ENCODE measurements around the gene CACHD1.

DNA sequence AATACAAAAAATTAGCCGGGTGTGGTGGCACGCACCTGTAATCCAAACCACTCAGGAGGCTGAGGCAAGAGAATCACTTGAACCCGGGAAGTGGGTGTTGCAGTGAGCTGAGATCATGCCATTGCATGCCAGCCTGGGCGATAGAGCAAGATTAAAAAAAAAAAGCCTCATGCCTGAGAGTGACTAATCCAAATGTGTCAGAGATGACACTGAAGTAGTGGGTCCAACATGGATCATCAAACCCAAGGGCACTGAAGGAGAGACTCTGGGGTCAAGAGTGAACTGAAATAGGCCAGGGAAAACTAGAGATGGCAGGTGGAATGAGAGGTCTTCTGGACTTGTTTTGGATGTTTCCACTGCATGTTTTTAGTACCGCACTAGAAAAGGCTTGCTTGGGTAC, 10.2 kb upstream of the CACHD1 start:
- TF ChIP-seq, protein P1, sequence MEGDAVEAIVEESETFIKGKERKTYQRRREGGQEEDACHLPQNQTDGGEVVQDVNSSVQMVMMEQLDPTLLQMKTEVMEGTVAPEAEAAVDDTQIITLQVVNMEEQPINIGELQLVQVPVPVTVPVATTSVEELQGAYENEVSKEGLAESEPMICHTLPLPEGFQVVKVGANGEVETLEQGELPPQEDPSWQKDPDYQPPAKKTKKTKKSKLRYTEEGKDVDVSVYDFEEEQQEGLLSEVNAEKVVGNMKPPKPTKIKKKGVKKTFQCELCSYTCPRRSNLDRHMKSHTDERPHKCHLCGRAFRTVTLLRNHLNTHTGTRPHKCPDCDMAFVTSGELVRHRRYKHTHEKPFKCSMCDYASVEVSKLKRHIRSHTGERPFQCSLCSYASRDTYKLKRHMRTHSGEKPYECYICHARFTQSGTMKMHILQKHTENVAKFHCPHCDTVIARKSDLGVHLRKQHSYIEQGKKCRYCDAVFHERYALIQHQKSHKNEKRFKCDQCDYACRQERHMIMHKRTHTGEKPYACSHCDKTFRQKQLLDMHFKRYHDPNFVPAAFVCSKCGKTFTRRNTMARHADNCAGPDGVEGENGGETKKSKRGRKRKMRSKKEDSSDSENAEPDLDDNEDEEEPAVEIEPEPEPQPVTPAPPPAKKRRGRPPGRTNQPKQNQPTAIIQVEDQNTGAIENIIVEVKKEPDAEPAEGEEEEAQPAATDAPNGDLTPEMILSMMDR (IDR thresholded peaks at IDR 0.05): no peak
- TF ChIP-seq POLR2A (IDR thresholded peaks at IDR 0.05): no peak

Measured in body of pancreas (tissue), 4 donors.